ENCODE results near the gene SPECC1.

DNA sequence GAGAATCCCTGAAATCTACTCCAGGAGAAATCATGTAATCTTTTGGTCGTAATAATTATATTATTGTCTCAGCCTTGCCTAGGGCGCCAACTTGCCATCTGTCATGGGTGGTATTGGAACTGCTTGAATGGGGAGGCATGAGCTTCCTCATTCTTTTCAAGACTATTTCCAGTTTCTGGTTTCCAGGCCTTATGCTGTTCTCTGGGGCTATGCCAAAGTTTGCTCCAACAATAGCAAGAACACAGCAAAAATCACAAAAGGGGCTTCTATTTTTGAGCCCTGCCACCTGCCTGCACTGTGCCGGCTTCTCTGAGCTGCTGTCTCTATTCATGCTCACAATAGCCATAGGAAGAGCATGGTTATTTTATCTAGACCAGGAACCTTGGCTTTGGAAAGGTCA, 111.7 kb downstream of the SPECC1 start:
- TF ChIP-seq, protein P1, sequence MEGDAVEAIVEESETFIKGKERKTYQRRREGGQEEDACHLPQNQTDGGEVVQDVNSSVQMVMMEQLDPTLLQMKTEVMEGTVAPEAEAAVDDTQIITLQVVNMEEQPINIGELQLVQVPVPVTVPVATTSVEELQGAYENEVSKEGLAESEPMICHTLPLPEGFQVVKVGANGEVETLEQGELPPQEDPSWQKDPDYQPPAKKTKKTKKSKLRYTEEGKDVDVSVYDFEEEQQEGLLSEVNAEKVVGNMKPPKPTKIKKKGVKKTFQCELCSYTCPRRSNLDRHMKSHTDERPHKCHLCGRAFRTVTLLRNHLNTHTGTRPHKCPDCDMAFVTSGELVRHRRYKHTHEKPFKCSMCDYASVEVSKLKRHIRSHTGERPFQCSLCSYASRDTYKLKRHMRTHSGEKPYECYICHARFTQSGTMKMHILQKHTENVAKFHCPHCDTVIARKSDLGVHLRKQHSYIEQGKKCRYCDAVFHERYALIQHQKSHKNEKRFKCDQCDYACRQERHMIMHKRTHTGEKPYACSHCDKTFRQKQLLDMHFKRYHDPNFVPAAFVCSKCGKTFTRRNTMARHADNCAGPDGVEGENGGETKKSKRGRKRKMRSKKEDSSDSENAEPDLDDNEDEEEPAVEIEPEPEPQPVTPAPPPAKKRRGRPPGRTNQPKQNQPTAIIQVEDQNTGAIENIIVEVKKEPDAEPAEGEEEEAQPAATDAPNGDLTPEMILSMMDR (IDR thresholded peaks at IDR 0.05 in 2 of 3, conservative IDR thresholded peaks at IDR 0.05 in 1 of 3; ENCODE audit: borderline replicate concordance in 1 of 3, insufficient read depth in 1 of 3, low read depth in 2 of 3, low read length in 2 of 3) = no peak
- TF ChIP-seq JUND (IDR thresholded peaks at IDR 0.05) (no peak), ZNF274 (IDR thresholded peaks at IDR 0.05; ENCODE audit: low read depth, low read length) (no peak)
- TF ChIP-seq, protein P2, sequence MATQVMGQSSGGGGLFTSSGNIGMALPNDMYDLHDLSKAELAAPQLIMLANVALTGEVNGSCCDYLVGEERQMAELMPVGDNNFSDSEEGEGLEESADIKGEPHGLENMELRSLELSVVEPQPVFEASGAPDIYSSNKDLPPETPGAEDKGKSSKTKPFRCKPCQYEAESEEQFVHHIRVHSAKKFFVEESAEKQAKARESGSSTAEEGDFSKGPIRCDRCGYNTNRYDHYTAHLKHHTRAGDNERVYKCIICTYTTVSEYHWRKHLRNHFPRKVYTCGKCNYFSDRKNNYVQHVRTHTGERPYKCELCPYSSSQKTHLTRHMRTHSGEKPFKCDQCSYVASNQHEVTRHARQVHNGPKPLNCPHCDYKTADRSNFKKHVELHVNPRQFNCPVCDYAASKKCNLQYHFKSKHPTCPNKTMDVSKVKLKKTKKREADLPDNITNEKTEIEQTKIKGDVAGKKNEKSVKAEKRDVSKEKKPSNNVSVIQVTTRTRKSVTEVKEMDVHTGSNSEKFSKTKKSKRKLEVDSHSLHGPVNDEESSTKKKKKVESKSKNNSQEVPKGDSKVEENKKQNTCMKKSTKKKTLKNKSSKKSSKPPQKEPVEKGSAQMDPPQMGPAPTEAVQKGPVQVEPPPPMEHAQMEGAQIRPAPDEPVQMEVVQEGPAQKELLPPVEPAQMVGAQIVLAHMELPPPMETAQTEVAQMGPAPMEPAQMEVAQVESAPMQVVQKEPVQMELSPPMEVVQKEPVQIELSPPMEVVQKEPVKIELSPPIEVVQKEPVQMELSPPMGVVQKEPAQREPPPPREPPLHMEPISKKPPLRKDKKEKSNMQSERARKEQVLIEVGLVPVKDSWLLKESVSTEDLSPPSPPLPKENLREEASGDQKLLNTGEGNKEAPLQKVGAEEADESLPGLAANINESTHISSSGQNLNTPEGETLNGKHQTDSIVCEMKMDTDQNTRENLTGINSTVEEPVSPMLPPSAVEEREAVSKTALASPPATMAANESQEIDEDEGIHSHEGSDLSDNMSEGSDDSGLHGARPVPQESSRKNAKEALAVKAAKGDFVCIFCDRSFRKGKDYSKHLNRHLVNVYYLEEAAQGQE (IDR thresholded peaks at IDR 0.05; ENCODE audit: low read depth) = no peak

Measured in HCT116 (cell line).